T-helper 1 cell treated with Interleukin-12 subunit alpha and Interleukin-12 subunit beta and Interleukin-4 antibody, amounts not matched to agents 30 ng/mL and 1 ng/mL, for 36 hours (primary cell): ENCODE results near the gene MAGEA10. TPM values are rescaled to one million over a fixed set of nuclear protein-coding genes. Genes with fewer than 3 reads are reported as not detected.
"Not testable (repeated sequence)": the region's sequence is repeated elsewhere in the genome, so short reads cannot be mapped to it uniquely, and the experiment has no call there.

Source experiments
- intact Hi-C: fragments of 100-400 bp; cut with micrococcal nuclease; formaldehyde crosslinking; loops from one replicate; pipeline ENCODE4 v1.15.1; 2024
- total RNA-seq: library from RNA; stranded (reverse); gene quantifications from 2 replicates; pipeline ENCODE4 v1.2.3, GENCODE V29; 2022

The MAGEA10 gene
- total RNA-seq, result not detected in 2 replicates

GRCh38 chrX:152138388-152138784 is at the start of gene MAGEA10:
TSS of gene MAGEA10 (minus strand) at chrX:152138577. CDS start at chrX:152135620, 2,957 bp downstream.
- intact Hi-C loops, result no loop called here

- intact Hi-C loops, result no loop called here
Measured at GRCh38 chrX:152177497-152178269, 39.3 kb upstream of the MAGEA10 start.

DNA sequence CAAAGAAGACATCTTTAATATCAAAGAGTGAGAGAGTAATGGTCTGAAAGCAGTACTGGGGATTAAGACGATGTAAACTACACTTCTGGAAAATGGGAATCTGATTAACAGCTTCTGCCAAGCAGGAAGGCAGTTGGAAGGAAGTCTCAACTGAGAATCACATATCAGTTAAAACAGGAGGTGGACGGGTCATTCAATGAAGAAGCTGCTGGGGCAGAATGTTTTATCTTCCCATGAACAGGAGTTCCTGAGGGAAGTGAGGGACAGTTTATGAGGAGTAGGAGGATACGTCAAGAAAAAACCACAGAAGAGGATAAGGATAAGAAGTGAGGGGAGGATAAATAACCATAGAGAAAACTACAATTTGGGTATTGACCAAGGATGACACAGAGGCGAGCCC is 38.7 kb upstream of the MAGEA10 start:
- intact Hi-C loops, result no loop called here

DNA sequence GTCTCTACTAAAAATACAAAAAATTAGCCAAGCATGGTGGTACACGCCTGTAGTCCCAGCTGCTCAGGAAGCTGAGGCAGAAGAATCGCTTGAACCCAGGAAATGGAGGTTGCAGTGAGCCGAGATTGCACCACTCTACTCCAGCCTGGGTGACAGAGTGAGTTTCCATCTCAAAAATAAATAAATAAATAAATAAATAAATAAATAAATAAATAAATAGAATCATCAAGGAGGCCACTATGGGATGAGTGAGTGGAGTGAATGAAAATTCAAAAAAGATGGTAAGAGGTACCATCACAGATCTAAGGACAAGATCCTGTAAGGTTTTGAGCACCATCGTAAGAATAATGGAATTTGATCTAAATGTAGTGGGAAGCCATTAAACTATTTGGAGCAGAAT is 37.5 kb upstream of the MAGEA10 start:
- intact Hi-C loops, result not testable (repeated sequence)

GRCh38 chrX:152173923-152174322 is 35.5 kb upstream of the MAGEA10 start:
- intact Hi-C loops, result not testable (repeated sequence)

DNA sequence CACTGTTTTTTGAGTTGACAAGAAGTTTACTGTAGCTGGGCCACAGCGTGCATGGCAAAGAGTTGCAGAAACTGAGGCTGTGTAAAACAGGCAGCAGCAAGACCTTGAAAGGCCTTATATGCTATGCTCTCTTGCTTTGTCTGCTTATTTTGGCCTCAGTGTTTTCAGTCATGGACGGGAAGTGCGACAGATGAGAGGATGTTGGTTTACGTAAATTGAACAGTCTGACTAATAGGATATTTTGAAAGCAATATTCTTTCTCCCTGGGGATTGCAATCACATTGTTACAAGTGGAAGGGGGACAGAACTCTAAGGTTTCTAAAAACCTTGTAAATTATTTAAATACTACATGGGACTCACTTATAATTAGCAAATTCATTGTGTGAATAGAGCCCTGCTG is 32.2 kb upstream of the MAGEA10 start:
- intact Hi-C loops, result no loop called here

- intact Hi-C loops, result no loop called here
Measured at GRCh38 chrX:152165033-152165743, 26.8 kb upstream of the MAGEA10 start.

GRCh38 chrX:152157042-152157441 is 18.7 kb upstream of the MAGEA10 start:
- intact Hi-C loops, result no loop called here

DNA sequence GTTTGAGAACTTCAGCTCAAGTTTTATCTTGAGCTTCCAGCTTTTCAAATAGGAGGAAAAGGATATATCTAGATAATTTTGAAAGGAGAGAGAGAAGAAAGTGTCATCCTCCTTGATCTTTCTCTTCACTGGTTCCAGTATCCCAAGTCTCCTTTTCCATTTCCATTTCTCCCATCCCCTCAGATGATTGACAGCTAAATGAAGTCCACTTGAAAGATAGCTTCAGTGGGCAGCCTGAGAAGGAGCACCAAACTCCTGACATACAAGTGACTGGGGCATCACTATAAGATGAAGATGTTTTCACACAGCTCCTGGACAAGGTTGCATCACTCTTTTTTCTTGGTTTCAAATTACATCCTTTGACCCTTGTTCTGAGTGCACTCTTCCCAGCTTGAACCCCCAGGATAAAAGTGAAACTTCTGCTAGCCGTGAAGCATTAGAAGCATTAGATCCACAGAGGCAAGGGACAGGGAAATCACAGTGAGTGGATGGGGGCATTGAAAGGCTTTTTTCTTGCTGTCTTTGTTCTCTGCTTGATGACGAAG is 17.5 kb upstream of the MAGEA10 start:
- intact Hi-C loops, result no loop called here

- intact Hi-C loops, result no loop called here
Measured at GRCh38 chrX:152154050-152154449, 15.7 kb upstream of the MAGEA10 start.

DNA sequence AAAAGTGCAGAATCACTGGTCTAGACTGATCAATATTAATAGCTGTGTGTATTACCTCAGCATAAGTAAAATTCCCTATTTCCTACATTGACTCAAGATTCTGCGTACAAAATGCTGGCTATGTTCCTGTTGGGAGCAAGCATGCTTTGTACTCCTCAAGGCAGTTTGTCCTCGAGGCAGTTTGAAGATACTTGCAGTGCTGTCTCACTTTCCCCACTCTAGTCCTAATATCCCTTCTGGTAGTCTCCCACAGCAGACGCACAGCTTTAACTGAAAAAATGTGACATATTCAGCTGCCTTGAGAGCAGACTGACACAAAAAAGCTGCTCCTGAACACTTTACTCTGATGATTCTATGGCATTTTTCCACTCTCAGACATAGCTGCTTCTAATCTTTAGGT is 12.9 kb upstream of the MAGEA10 start:
- intact Hi-C loops, result no loop called here

DNA sequence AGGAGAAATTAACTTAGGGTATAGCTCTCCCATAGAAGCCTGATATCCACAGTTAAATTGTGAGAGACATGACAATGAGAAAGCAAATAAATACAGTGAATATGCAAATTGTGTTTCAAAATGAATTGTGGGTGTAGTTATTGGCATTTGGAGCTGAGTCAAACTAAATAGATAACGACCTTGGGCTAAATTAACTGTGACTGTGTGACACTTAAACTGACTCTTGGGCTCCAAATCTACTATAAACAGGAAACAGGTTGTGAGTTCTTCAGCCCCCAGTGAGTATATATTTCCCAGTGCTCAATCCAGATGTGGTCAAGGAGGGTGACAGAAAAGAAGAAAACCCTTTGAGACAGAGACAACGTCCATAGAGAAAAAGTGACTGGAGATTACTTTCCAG is 11.3 kb upstream of the MAGEA10 start:
- intact Hi-C loops, result no loop called here

DNA sequence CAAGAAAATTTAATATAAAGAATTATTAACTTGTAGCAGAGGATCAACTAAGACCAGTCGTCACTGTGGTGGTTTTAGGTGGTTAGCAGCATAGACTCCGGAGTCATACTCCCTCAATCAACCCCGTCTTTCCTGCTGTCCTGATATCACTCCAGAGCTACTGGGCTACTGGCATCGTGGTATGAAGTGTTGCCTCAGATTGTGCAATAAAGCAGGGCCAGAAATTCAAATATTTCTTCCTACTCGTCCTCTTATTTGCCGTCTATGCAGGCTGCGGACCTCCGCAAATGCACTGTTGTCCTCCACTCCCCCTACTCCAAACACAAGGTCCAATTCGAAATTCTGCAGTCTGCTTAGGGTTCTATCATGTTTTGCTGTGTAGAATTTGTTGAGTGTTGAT is 1.2 kb upstream of the MAGEA10 start:
- intact Hi-C loops, result no loop called here

DNA sequence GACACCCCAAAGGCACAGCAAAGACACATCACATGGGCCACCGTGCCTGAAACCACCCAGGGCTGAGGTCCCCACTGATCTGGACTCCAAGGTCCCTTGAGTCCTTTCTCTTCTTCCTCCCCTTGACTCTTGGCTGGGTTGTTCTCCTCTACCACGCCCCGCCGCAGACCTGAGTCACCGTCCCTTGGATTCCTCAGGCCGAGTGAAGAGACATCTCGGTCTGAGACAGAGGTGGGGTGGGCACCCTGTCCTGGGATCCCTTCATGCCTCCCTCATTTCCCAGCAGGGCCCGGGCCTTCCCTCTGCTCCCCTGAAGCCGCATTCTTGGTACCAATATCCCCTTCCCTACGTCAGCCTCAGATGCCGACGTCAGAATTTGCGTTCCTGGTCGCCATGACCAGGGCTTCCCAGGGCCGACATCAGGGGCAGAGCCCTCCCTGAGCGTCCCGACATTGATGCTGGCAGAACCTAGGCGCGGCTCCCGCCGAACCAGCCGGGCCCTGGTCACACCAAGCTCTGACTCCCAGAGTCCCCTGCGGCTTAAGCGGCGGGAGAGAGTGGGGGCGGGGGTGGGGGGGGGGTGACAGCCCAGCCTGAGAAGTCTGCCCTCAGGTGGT is 498 bp downstream of the MAGEA10 start:
- intact Hi-C loops, result no loop called here

- intact Hi-C loops, result no loop called here
Measured at GRCh38 chrX:152136312-152136711, 2.1 kb downstream of the MAGEA10 start.

- intact Hi-C loops, result no loop called here
Measured at GRCh38 chrX:152131525-152131924, 6.9 kb downstream of the MAGEA10 start.

GRCh38 chrX:152129069-152129844 is 9.1 kb downstream of the MAGEA10 start:
- intact Hi-C loops, result not testable (repeated sequence)

DNA sequence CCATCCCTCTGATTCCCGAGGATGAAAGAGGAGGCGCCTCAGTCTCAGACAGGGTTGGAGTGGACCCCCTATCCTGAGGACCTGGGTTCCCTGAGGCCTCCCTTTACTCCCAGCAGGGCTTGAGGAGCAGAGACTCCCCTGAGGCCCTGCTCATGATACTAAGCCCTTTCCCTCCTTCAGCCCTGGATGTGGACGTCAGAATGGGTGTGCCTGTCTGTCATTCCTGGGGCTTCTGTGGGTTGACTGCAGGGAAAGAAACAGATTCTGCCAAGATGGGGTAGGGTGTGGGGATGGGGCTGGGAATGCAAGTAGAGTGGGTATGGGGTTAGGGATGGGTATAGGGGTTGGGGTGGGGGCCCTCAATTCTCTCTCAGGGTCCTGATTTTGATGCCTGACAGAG is 21.1 kb downstream of the MAGEA10 start:
- intact Hi-C loops, result no loop called here

- intact Hi-C loops, result no loop called here
Measured at GRCh38 chrX:152108527-152108926, 29.9 kb downstream of the MAGEA10 start.

DNA sequence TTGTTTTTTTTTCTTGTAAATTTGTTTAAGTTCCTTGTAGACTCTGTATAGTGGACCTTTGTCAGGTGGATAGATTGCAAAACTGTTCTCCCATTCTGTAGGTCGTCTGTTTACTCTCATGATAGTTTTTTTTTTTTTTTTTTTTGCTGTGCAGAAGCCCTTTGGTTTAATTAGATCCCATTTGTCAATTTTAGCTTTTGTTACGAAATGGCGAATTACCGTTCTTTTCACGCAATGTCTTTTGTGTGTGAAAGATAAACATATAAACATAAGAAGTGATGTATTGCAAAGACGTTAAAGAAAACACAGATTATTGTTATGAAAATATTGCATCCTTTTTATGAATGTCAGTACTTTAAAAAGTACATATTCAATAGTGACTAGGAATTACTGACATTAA is 34.5 kb downstream of the MAGEA10 start:
- intact Hi-C loops, result no loop called here

GRCh38 chrX:152086141-152086540 is 52.2 kb downstream of the MAGEA10 start:
- intact Hi-C loops, result no loop called here
